HepG2 (cell line): ENCODE measurements around the gene GABRB3. TPM values are rescaled to one million over a fixed set of nuclear protein-coding genes. Genes with fewer than 3 reads are reported as not detected.

Experiments
- ATAC-seq: fragments of 200-7000 bp; cut with Tn5 transposase; 3 replicates; pipeline ENCODE4 v1.9.1; 2020; ENCODE audit warnings: mild to moderate bottlenecking, moderate library complexity
- BruUV-seq: library from RNA; stranded (reverse); fragments of 400-500 nt; replicated peaks from 2 replicates; lab custom pipeline; 2021; lab: Mats Ljungman, UMichigan
- CTCF ChIA-PET: fragments of 300-600 bp; formaldehyde crosslinking; extraction: SDS; loops from one replicate; lab custom pipeline; 2021; ENCODE audit warnings: low total read pairs, inconsistent platforms, low intra/inter-chr PET ratio; lab: Yijun Ruan, JAX
- POLR2A ChIA-PET: fragments of 350-600 bp; sonication (Branson Sonifier 250); formaldehyde crosslinking; loops from one replicate; lab custom pipeline; 2020; ENCODE audit warnings: antibody characterized with exemption, inconsistent platforms; lab: Yijun Ruan, JAX
- DNase-seq: peaks from one replicate; pipeline ENCODE4 v3.0.0-alpha.2; 2015; ENCODE audit warnings: low spot score
- FAIRE-seq: peaks from 3 replicates; lab custom pipeline; 2011; peaks lifted over from hg19 to GRCh38; lab: Jason Lieb, UNC
- H2AFZ ChIP-seq: one replicate; pipeline ENCODE4 v1.6.1; 2011; ENCODE audit warnings: low read length, inconsistent platforms
- H3K27ac ChIP-seq: fragments of 300-600 bp; 3 replicates; pipeline ENCODE4 v1.8.0; 2011; ENCODE audit warnings: mixed run types, mild to moderate bottlenecking, mixed read lengths, low read length, inconsistent platforms; ENCODE audit not compliant: insufficient read depth; ENCODE audit errors: extremely low read length
- H3K27me3 ChIP-seq, 2 experiments: fragments of 200-600 bp in 1 of 2; 2 replicates in 1 of 2; 3 replicates in 1 of 2; pipeline versions ENCODE4 v1.6.0 to v1.8.0; 2011; ENCODE audit warnings: low read length in 2 of 2, mild to moderate bottlenecking in 2 of 2, moderate library complexity in 2 of 2, inconsistent platforms in 1 of 2; ENCODE audit not compliant: insufficient read depth in 2 of 2, control insufficient read depth in 1 of 2
- H3K36me3 ChIP-seq, 2 experiments: fragments of 200-600 bp in 1 of 2; replicated peaks in 1 of 2; 2 replicates in 1 of 2; 3 replicates in 1 of 2; pipeline versions ENCODE4 v1.5.1 to v1.8.0; 2011; ENCODE audit warnings: low read length in 2 of 2, inconsistent platforms in 1 of 2; ENCODE audit not compliant: insufficient read depth in 2 of 2, control insufficient read depth in 1 of 2
- H3K4me1 ChIP-seq: 2 replicates; pipeline ENCODE4 v1.5.1; 2012; ENCODE audit warnings: low read length, inconsistent platforms; ENCODE audit not compliant: insufficient read depth
- H3K4me2 ChIP-seq: 2 replicates; pipeline ENCODE4 v1.6.0; 2011; ENCODE audit warnings: low read depth, low read length, inconsistent platforms
- H3K4me3 ChIP-seq, 3 experiments: fragments of 200-600 bp in 1 of 3; sonication (generic), shearing (Covaris generic) in 1 of 3; replicated peaks in 1 of 3; 2 replicates each; pipeline ENCODE4 v1.5.1; 2011 to 2016; ENCODE audit warnings: low read length in 3 of 3, inconsistent platforms in 2 of 3, low read depth in 2 of 3, mild to moderate bottlenecking in 2 of 3, control low read depth in 1 of 3, mixed read lengths in 1 of 3; ENCODE audit not compliant: insufficient read depth in 1 of 3
- H3K79me2 ChIP-seq: one replicate; pipeline ENCODE4 v1.6.1; 2011; ENCODE audit warnings: low read length, inconsistent platforms; ENCODE audit not compliant: insufficient read depth
- H3K9ac ChIP-seq: 2 replicates; pipeline ENCODE4 v1.6.0; 2011; ENCODE audit warnings: mild to moderate bottlenecking, low read depth, low read length, inconsistent platforms; ENCODE audit not compliant: insufficient read depth
- H3K9me3 ChIP-seq: 2 replicates; pipeline ENCODE4 v1.5.1; 2012; ENCODE audit warnings: mild to moderate bottlenecking, low read length
- H4K20me1 ChIP-seq: 2 replicates; pipeline ENCODE4 v1.6.0; 2011; ENCODE audit warnings: inconsistent platforms, mild to moderate bottlenecking, low read length, moderate library complexity; ENCODE audit not compliant: insufficient read depth
- CREB1 ChIP-seq, 2 experiments: fragments of 450-650 bp in 1 of 2; IDR thresholded peaks; 2 replicates each; pipeline ENCODE4 v1.6.1; 2016 to 2017; ENCODE audit warnings: control low read depth in 1 of 2, mild to moderate bottlenecking in 1 of 2, missing compliant biosample characterization in 1 of 2, missing genetic modification characterization in 1 of 2
- DRAP1 ChIP-seq: IDR thresholded peaks from 2 replicates; pipeline ENCODE4 v1.6.1; 2016; ENCODE audit warnings: missing genetic modification reagents, missing compliant biosample characterization
- FOXP1 ChIP-seq, 2 experiments: fragments of 450-650 bp in 1 of 2; IDR thresholded peaks; 2 replicates each; pipeline ENCODE4 v1.6.1; 2017 to 2018; ENCODE audit warnings: antibody characterized with exemption in 1 of 2
- KDM5A ChIP-seq: fragments of 200-600 bp; sonication (generic); IDR thresholded peaks from 2 replicates; pipeline ENCODE4 v1.7.0; 2018; ENCODE audit warnings: antibody characterized with exemption, mild to moderate bottlenecking, low read length, borderline replicate concordance
- PBX3 ChIP-seq: sonication (generic); formaldehyde crosslinking; IDR thresholded peaks from 2 replicates; pipeline ENCODE4 v1.8.1; 2023; ENCODE audit warnings: missing genetic modification reagents, inconsistent platforms, borderline replicate concordance
- ZBTB8A ChIP-seq: sonication (generic); formaldehyde crosslinking; IDR thresholded peaks from 2 replicates; pipeline ENCODE4 v1.4.0; 2020; ENCODE audit warnings: mild to moderate bottlenecking, low read depth, missing genetic modification reagents, borderline replicate concordance
- ZNF33B ChIP-seq: sonication (generic); formaldehyde crosslinking; IDR thresholded peaks from 2 replicates; pipeline ENCODE4 v1.5.1; 2020; ENCODE audit warnings: mild to moderate bottlenecking, missing genetic modification reagents
- ZNF562 ChIP-seq: sonication (generic); formaldehyde crosslinking; IDR thresholded peaks from 2 replicates; pipeline ENCODE4 v1.8.0; 2022; ENCODE audit warnings: missing genetic modification reagents, borderline replicate concordance
- WGBS: methylation state at CpG from one replicate; pipeline ENCODE4 v1.1.6; 2017; ENCODE audit warnings: low lambda C conversion rate; 5-methylcytosine and 5-hydroxymethylcytosine counted together
- in situ Hi-C: cut with HindIII; loops from 2 replicates; pipeline ENCODE4 v1.10.0; 2017; ENCODE audit warnings: low pct_unique_long_range_greater_than_20kb; ENCODE audit not compliant: extremely low pct_ligation_motif_present
- intact Hi-C: fragments of 100-400 bp; cut with micrococcal nuclease; formaldehyde crosslinking; loops from one replicate; pipeline ENCODE4 v1.10.0; 2022; ENCODE audit not compliant: unreplicated experiment
- polyA plus RNA-seq, 8 experiments: library from polyadenylated mRNA; depleted of rRNA in 3 of 8; stranded (reverse) in 7 of 8; unstranded in 1 of 8; fragments of >200 nt; fragmentation: Illumina TruSeq in 4 of 8; extraction: Trizol in 4 of 8; gene quantifications; 2 replicates each; pipeline versions ENCODE4 v1.2.1 to v1.2.3, GENCODE V29; 2011 to 2016; ENCODE audit warnings: low read depth in 4 of 8, missing spikeins in 1 of 8, mixed read lengths in 1 of 8; ENCODE audit not compliant: insufficient read depth in 1 of 8
- total RNA-seq, 5 experiments: library from RNA; depleted of rRNA; stranded (reverse); fragments of >200 nt; fragmentation: Illumina TruSeq; extraction: Trizol; gene quantifications; 2 replicates each; pipeline ENCODE4 v1.2.3, GENCODE V29; 2016; ENCODE audit warnings: low read depth in 1 of 5
- TF ChIP-seq, protein P1 (sequence below): sonication (generic); formaldehyde crosslinking; conservative IDR thresholded peaks from 2 replicates; pipeline ENCODE4 v1.4.0; 2020; ENCODE audit warnings: mild to moderate bottlenecking, missing genetic modification reagents, moderate library complexity

The GABRB3 gene
- total and polyA plus RNA-seq, 2 of the 13 experiments (the other 11 are each of a cell fraction or from before 2014, with no cell fraction given), result not detected

- Histone ChIP-seq H3K36me3 (no peaks in the 10 kb centered on the region), H3K4me2 (no peak overlapping the region), H3K9ac (no peak overlapping the region), H4K20me1 (no peaks in the 10 kb centered on the region), H3K4me1 (no peaks in the 10 kb centered on the region), H3K79me2 (no peaks in the 10 kb centered on the region), H3K27ac (no peak overlapping the region), H3K9me3 (peaks cover 69% of the 10 kb centered on the region), H3K4me3 (no peak overlapping the region), H2AFZ (no peak overlapping the region), H3K27me3 (no peaks in the 10 kb centered on the region)
- intact Hi-C loops, result no loop called here
- BruUV-seq, result no TSS peak
- WGBS, result 7% methylated on average over 7 of the region's 7 CpGs
- no peak for ATAC-seq
- DNase-seq, result no peak
- in situ Hi-C loops, result no loop called here
- ChIA-PET CTCF (no interaction called here), POLR2A (no interaction called here)
- TF ChIP-seq CREB1 (IDR thresholded peaks at IDR 0.05) (peak; percentile 80), CREB1 (CRISPR knock-in tag; IDR thresholded peaks at IDR 0.05) (no peak), PBX3 (CRISPR knock-in tag) (no peak), FOXP1 (IDR thresholded peaks at IDR 0.05) (no peak), FOXP1 (CRISPR knock-in tag; IDR thresholded peaks at IDR 0.05) (no peak)
- FAIRE-seq, result no peak
Measured at GRCh38 chr15:26615188-26615926, 157.5 kb downstream of the GABRB3 start.

GRCh38 chr15:26614734-26615133, 158.1 kb downstream of the GABRB3 start:
- Histone ChIP-seq H3K79me2 (no peaks in the 10 kb centered on the region), H3K9me3 (peaks cover 69% of the 10 kb centered on the region), H3K4me2 (no peak overlapping the region), H3K27me3 (no peaks in the 10 kb centered on the region), H3K36me3 (no peaks in the 10 kb centered on the region), H3K4me3 (no peak overlapping the region), H3K9ac (no peak overlapping the region), H2AFZ (no peak overlapping the region), H3K4me1 (no peaks in the 10 kb centered on the region), H3K27ac (no peak overlapping the region), H4K20me1 (no peaks in the 10 kb centered on the region)
- no TSS peak for BruUV-seq
- FAIRE-seq, result no peak
- intact Hi-C loops, result no loop called here
- WGBS, result 0% methylated on average over 3 of the region's 3 CpGs
- no peak for ATAC-seq
- in situ Hi-C loops, result no loop called here
- ChIA-PET POLR2A (no interaction called here), CTCF (no interaction called here)
- DNase-seq, result no peak
- TF ChIP-seq KDM5A (no peak), ZNF562 (CRISPR knock-in tag) (no peak), DRAP1 (CRISPR knock-in tag) (no peak), ZBTB8A (CRISPR knock-in tag) (no peak), ZNF33B (no peak)
- TF ChIP-seq, protein P1, sequence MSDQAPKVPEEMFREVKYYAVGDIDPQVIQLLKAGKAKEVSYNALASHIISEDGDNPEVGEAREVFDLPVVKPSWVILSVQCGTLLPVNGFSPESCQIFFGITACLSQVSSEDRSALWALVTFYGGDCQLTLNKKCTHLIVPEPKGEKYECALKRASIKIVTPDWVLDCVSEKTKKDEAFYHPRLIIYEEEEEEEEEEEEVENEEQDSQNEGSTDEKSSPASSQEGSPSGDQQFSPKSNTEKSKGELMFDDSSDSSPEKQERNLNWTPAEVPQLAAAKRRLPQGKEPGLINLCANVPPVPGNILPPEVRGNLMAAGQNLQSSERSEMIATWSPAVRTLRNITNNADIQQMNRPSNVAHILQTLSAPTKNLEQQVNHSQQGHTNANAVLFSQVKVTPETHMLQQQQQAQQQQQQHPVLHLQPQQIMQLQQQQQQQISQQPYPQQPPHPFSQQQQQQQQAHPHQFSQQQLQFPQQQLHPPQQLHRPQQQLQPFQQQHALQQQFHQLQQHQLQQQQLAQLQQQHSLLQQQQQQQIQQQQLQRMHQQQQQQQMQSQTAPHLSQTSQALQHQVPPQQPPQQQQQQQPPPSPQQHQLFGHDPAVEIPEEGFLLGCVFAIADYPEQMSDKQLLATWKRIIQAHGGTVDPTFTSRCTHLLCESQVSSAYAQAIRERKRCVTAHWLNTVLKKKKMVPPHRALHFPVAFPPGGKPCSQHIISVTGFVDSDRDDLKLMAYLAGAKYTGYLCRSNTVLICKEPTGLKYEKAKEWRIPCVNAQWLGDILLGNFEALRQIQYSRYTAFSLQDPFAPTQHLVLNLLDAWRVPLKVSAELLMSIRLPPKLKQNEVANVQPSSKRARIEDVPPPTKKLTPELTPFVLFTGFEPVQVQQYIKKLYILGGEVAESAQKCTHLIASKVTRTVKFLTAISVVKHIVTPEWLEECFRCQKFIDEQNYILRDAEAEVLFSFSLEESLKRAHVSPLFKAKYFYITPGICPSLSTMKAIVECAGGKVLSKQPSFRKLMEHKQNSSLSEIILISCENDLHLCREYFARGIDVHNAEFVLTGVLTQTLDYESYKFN, result no peak
